Lung (tissue), 12 donors: ENCODE measurements around the gene WDR20. TPM values are rescaled to one million over a fixed set of nuclear protein-coding genes. Genes with fewer than 3 reads are reported as not detected.

Source experiments
- ATAC-seq: fragments of 200-7000 bp; cut with Tn5 transposase; one replicate; pipeline ENCODE4 v1.9.1; 2020; ENCODE audit warnings: moderate number of reproducible peaks; ENCODE audit not compliant: insufficient read depth, low FRiP score
- DNase-seq, 3 donors: peaks; one replicate each; pipeline ENCODE4 v3.0.0-alpha.2; 2013 to 2017
- H3K27ac ChIP-seq, 2 donors: one replicate each; pipeline ENCODE4 v1.5.1; 2013; ENCODE audit warnings: mild to moderate bottlenecking in 2 of 2, moderate library complexity in 2 of 2, control low read depth in 1 of 2, inconsistent platforms in 1 of 2, low read depth in 1 of 2, low read length in 1 of 2
- H3K27me3 ChIP-seq, 3 donors: one replicate each; pipeline ENCODE4 v1.5.1; 2013; ENCODE audit warnings: low read length in 2 of 3; ENCODE audit not compliant: control insufficient read depth in 3 of 3, insufficient read depth in 3 of 3
- H3K36me3 ChIP-seq, 4 donors: one replicate each; pipeline ENCODE4 v1.5.1; 2013; ENCODE audit warnings: low read length in 4 of 4, mild to moderate bottlenecking in 1 of 4, moderate library complexity in 1 of 4; ENCODE audit not compliant: control insufficient read depth in 4 of 4, insufficient read depth in 4 of 4
- H3K4me1 ChIP-seq, 5 donors: one replicate each; pipeline ENCODE4 v1.5.1; 2013; ENCODE audit warnings: low read length in 5 of 5, mild to moderate bottlenecking in 2 of 5, moderate library complexity in 1 of 5; ENCODE audit not compliant: control insufficient read depth in 5 of 5, insufficient read depth in 5 of 5
- H3K4me3 ChIP-seq: one replicate; pipeline ENCODE4 v1.5.1; 2013; ENCODE audit warnings: mild to moderate bottlenecking, control low read depth, moderate library complexity
- H3K9ac ChIP-seq, 2 donors: one replicate each; pipeline ENCODE4 v1.5.1; 2013; ENCODE audit warnings: low read length in 2 of 2, control low read depth in 1 of 2; ENCODE audit not compliant: insufficient read depth in 1 of 2
- H3K9me3 ChIP-seq, 4 donors: one replicate each; pipeline ENCODE4 v1.5.1; 2013; ENCODE audit warnings: low read length in 3 of 4, mild to moderate bottlenecking in 1 of 4, moderate library complexity in 1 of 4; ENCODE audit not compliant: control insufficient read depth in 4 of 4, insufficient read depth in 3 of 4
- CTCF ChIP-seq: IDR thresholded peaks from 2 replicates; pipeline ENCODE4 v1.5.1; 2012; ENCODE audit warnings: mild to moderate bottlenecking; ENCODE audit errors: control extremely low read depth, extremely low read depth
- WGBS, 2 donors: extraction: QIAGEN DNeasy Blood & Tissue Kit; methylation state at CpG; one replicate each; pipeline ENCODE4 v1.1.7; 2013; 5-methylcytosine and 5-hydroxymethylcytosine counted together
- polyA plus RNA-seq, 2 donors: library from polyadenylated mRNA; stranded (reverse); fragments of 200-250 nt; gene quantifications; one replicate each; pipeline ENCODE4 v1.2.1, GENCODE V29; 2013
- total RNA-seq, 2 donors: library from RNA; depleted of rRNA in 1 of 2; stranded (reverse); fragments of >200 nt in 1 of 2; gene quantifications; one replicate each; pipeline ENCODE4 v1.2.1, GENCODE V29; 2014 to 2021
- donor health status: control.
- donor health status: control.
- donor health status: Bipolar disorder and iron deficiency.
- donor health status: healthy.
- donor health status: DM: yes; HTN: yes; CAD: no.

The WDR20 gene
- total and polyA plus RNA-seq, 4 donors, result 10.3 to 30.7 (median 19.7) TPM

GRCh38 chr14:102210421-102211042, 70.8 kb downstream of the WDR20 start:
- Histone ChIP-seq H3K36me3 (peaks cover 0 to 30% (median 21%) of the 10 kb centered on the region in 4 donors), H3K4me1 (peaks cover 0 to 11% (median 0%) of the 10 kb centered on the region in 5 donors), H3K27ac (no peak overlapping the region), H3K4me3 (no peak overlapping the region), H3K27me3 (no peaks in the 10 kb centered on the region), H3K9ac (no peak overlapping the region), H3K9me3 (no peaks in the 10 kb centered on the region)
- DNase-seq, result no peak
- no peak for TF ChIP-seq CTCF
- ATAC-seq, result no peak
- WGBS, 2 donors, result 55 to 87% methylated on average over 25 of the region's 25 CpGs

GRCh38 chr14:102211240-102211639, 71.5 kb downstream of the WDR20 start:
- Histone ChIP-seq H3K27ac (no peak overlapping the region), H3K9me3 (no peaks in the 10 kb centered on the region), H3K4me3 (no peak overlapping the region), H3K4me1 (peaks cover 0 to 16% (median 0%) of the 10 kb centered on the region in 5 donors), H3K36me3 (peaks cover 0 to 30% (median 20%) of the 10 kb centered on the region in 4 donors), H3K27me3 (no peaks in the 10 kb centered on the region), H3K9ac (no peak overlapping the region)
- ATAC-seq (no peak), DNase-seq (no peak)
- no peak for TF ChIP-seq CTCF
- WGBS, 2 donors, result 94 to 95% methylated on average over 12 of the region's 12 CpGs

- no peak for DNase-seq
- ATAC-seq, result no peak
Measured at GRCh38 chr14:102212356-102212755, 72.7 kb downstream of the WDR20 start.

More at GRCh38 chr14:102212356-102212755, 72.7 kb downstream of the WDR20 start:
- no peak overlapping the region for H3K27ac ChIP-seq
- H3K4me3 ChIP-seq, result no peak overlapping the region
- no peak overlapping the region for H3K9ac ChIP-seq
- peaks cover 0 to 16% (median 0%) of the 10 kb centered on the region in 5 donors for H3K4me1 ChIP-seq
- peaks cover 0 to 30% (median 16%) of the 10 kb centered on the region in 4 donors for H3K36me3 ChIP-seq
- H3K9me3 ChIP-seq, result no peaks in the 10 kb centered on the region
- TF ChIP-seq CTCF, result no peak
- H3K27me3 ChIP-seq, result no peaks in the 10 kb centered on the region
- 94 to 95% methylated on average over 8 of the region's 8 CpGs for WGBS, 2 donors
